ENCODE data around the gene LRRC58.

Gene LRRC58

DNA sequence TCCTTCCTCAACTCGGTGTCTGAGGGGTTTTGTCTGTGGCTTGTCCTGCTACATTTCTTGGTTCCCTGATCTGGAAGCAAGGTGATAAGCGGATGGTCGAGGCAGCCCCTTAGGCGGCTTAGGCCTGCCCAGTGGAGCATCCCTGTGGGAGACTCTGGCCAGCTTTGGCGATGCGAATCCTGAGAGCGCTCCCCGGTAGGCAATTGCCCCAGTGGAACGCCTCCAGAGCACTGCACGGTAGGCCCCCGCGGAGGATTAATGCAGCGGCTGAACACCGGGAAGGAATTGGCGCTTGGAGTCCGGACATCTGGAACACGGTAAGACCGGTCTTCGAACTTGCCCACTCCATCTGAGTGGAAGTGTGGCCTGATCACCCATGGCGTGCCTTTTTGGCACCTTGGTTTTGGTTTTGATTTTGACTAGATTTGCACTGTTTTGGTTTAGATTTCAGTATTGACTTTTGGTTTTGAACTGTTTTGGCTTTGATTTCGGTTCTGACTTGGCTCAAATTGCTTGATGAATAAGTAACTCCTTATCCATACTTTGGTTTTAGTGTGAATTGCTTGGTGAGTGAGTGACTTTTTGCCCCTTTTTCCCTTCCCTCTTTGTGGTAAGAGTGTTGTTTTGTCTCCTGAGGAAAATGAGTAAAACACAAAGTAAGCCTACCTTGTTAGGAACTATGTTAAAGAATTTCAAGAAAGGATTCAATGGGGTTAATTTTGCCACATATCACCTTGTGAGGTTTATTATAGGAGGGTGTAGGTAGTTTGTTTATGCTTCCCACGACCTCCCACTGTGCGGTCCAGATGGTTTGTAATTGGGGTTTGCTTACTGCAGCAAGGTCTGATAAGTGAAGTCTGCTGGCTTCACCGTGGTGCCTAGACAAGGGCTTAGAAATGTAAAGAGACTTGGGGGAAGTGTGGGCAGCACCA is 37.0 kb downstream of the LRRC58 start:
- no peaks in the 10 kb centered on the region for H3K9me3 ChIP-seq (ENCODE audit: insufficient read depth, low read length)
- H2AFZ ChIP-seq (ENCODE audit: low read depth, low read length), result no peak overlapping the region
- H3K79me2 ChIP-seq (ENCODE audit: low read length), result peaks cover 4% of the 10 kb centered on the region; the same call in 1 of the 2 replicates
- H3K36me3 ChIP-seq (replicated peaks; ENCODE audit: low read depth, low read length), result peaks cover 10% of the 10 kb centered on the region
- no peak overlapping the region for H3K4me3 ChIP-seq (ENCODE audit: low read length)
- H3K4me1 ChIP-seq (ENCODE audit: low read length), result no peaks in the 10 kb centered on the region
- no peaks in the 10 kb centered on the region for H4K20me1 ChIP-seq (ENCODE audit: insufficient read depth, low read length)
- TF ChIP-seq EZH2phosphoT487 (IDR thresholded peaks at IDR 0.05; ENCODE audit: low read depth), result no peak
- TF ChIP-seq, protein P1, sequence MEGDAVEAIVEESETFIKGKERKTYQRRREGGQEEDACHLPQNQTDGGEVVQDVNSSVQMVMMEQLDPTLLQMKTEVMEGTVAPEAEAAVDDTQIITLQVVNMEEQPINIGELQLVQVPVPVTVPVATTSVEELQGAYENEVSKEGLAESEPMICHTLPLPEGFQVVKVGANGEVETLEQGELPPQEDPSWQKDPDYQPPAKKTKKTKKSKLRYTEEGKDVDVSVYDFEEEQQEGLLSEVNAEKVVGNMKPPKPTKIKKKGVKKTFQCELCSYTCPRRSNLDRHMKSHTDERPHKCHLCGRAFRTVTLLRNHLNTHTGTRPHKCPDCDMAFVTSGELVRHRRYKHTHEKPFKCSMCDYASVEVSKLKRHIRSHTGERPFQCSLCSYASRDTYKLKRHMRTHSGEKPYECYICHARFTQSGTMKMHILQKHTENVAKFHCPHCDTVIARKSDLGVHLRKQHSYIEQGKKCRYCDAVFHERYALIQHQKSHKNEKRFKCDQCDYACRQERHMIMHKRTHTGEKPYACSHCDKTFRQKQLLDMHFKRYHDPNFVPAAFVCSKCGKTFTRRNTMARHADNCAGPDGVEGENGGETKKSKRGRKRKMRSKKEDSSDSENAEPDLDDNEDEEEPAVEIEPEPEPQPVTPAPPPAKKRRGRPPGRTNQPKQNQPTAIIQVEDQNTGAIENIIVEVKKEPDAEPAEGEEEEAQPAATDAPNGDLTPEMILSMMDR (IDR thresholded peaks at IDR 0.05; ENCODE audit: low read depth, low read length), result no peak
- no peaks in the 10 kb centered on the region for H3K27me3 ChIP-seq (ENCODE audit: low read depth, low read length)
- no peak overlapping the region for H3K27ac ChIP-seq (ENCODE audit: low read length)
- no peak overlapping the region for H3K4me2 ChIP-seq (ENCODE audit: low read length)
- no peak overlapping the region for H3K9ac ChIP-seq (ENCODE audit: low read length)

DNA sequence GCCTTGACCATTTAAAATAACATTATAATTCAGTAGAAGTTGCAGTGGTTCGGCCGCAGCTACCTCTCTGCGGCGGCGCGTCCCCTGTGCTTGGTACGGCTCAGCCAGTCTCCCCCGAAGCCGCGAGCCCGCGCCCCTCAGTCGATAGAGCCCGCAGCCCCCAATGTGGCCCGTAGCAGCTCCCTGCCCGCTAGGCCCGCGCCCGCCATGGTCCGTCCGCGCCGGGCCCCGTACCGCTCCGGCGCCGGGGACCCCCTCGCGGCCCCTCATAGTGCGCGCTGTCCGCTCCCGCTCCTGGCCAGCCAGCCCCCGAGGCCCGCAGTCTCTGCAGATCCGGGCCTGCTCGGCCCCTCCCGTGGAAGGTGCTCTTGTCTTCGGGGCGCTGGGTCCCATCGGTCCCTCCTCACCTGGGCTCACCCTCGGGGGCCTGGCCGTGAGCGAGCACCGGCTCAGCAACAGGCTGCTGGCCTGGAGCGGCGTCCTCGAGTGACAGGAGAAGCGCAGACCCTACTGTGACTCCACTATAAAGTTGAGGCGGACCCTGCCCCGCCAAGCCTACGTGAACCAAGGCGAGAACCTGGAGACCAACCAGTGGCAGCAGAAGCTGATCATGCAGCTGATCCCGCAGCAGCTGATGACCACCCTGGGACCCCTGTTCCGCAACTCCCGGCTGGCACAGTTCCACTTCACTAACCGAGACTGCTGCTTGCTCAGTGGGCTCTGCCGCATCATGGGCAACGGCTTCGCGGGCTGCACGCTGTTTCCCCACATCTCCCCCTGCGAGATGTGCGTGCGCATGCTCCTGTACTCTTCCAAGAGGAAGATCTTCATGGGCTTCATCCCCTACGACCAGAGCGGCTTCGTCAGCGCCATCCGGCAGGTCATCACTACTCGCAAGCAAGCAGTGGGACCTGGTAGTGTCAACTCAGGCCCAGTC is 42.4 kb downstream of the LRRC58 start:
- TF ChIP-seq, protein P1 (IDR thresholded peaks at IDR 0.05; ENCODE audit: low read depth, low read length), result no peak
- TF ChIP-seq EZH2phosphoT487 (IDR thresholded peaks at IDR 0.05; ENCODE audit: low read depth), result no peak
- Histone ChIP-seq H3K4me3 (ENCODE audit: low read length) (no peak overlapping the region), H2AFZ (ENCODE audit: low read depth, low read length) (no peak overlapping the region), H3K79me2 (ENCODE audit: low read length) (no peaks in the 10 kb centered on the region), H3K9me3 (ENCODE audit: insufficient read depth, low read length) (no peaks in the 10 kb centered on the region), H3K4me2 (ENCODE audit: low read length) (no peak overlapping the region), H4K20me1 (ENCODE audit: insufficient read depth, low read length) (no peaks in the 10 kb centered on the region), H3K9ac (ENCODE audit: low read length) (no peak overlapping the region), H3K27me3 (ENCODE audit: low read depth, low read length) (no peaks in the 10 kb centered on the region), H3K4me1 (ENCODE audit: low read length) (no peaks in the 10 kb centered on the region), H3K27ac (ENCODE audit: low read length) (no peak overlapping the region), H3K36me3 (replicated peaks; ENCODE audit: low read depth, low read length) (no peaks in the 10 kb centered on the region)

DNA sequence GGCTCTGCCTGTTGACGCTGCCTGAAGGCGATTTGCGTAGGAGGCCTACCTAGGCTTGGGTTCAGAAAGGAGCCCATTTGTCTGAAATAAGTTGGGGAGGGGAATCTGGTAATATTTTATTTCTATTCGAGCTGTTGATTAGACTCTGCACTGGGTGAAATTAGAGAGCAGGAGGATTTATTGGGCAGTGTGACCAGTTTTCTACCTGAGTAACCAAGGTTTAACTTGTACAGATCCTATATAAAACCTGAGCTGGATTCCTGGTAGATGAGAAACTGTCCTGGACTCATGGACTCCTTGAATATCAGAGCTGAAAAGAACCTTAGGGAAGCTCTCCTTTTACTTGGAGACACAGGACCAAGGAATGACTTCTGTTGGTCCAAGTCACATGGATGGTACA is 44.5 kb downstream of the LRRC58 start:
- H3K9me3 ChIP-seq (ENCODE audit: insufficient read depth, low read length), result no peaks in the 10 kb centered on the region
- H3K4me3 ChIP-seq (ENCODE audit: low read length), result no peak overlapping the region
- no peak overlapping the region for H3K27ac ChIP-seq (ENCODE audit: low read length)
- H3K9ac ChIP-seq (ENCODE audit: low read length), result no peak overlapping the region
- H3K4me1 ChIP-seq (ENCODE audit: low read length), result no peaks in the 10 kb centered on the region
- no peak overlapping the region for H3K4me2 ChIP-seq (ENCODE audit: low read length)
- H4K20me1 ChIP-seq (ENCODE audit: insufficient read depth, low read length), result no peaks in the 10 kb centered on the region
- H3K36me3 ChIP-seq (replicated peaks; ENCODE audit: low read depth, low read length), result no peaks in the 10 kb centered on the region
- no peaks in the 10 kb centered on the region for H3K27me3 ChIP-seq (ENCODE audit: low read depth, low read length)
- H3K79me2 ChIP-seq (ENCODE audit: low read length), result no peaks in the 10 kb centered on the region
- TF ChIP-seq EZH2phosphoT487 (IDR thresholded peaks at IDR 0.05; ENCODE audit: low read depth), result no peak
- TF ChIP-seq, protein P1 (IDR thresholded peaks at IDR 0.05; ENCODE audit: low read depth, low read length), result no peak
- H2AFZ ChIP-seq (ENCODE audit: low read depth, low read length), result no peak overlapping the region

DNA sequence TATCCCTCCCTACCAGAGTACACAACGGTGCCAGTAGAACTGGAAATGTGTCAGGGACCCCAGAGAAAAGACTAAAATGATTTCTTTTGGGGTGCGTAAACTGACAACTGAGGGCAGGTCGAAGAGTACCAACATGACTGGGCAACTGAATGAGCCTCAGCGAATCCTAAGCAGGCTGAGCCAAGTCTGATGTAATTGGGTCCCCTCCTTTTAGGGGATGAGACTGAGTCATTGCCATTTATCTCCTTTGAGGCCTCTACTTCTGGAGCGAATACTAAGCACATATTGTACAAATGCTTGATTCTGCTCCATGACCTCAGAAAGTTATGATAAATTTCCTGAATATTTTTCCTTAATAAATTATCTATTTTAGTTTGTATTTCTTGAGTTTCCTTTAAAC is 46.8 kb downstream of the LRRC58 start:
- no peak overlapping the region for H2AFZ ChIP-seq (ENCODE audit: low read depth, low read length)
- H3K27ac ChIP-seq (ENCODE audit: low read length), result no peak overlapping the region
- no peaks in the 10 kb centered on the region for H4K20me1 ChIP-seq (ENCODE audit: insufficient read depth, low read length)
- H3K9ac ChIP-seq (ENCODE audit: low read length), result no peak overlapping the region
- no peaks in the 10 kb centered on the region for H3K27me3 ChIP-seq (ENCODE audit: low read depth, low read length)
- H3K4me3 ChIP-seq (ENCODE audit: low read length), result no peak overlapping the region
- no peaks in the 10 kb centered on the region for H3K79me2 ChIP-seq (ENCODE audit: low read length)
- H3K4me2 ChIP-seq (ENCODE audit: low read length), result no peak overlapping the region
- H3K9me3 ChIP-seq (ENCODE audit: insufficient read depth, low read length), result no peaks in the 10 kb centered on the region
- no peaks in the 10 kb centered on the region for H3K36me3 ChIP-seq (replicated peaks; ENCODE audit: low read depth, low read length)
- H3K4me1 ChIP-seq (ENCODE audit: low read length), result no peaks in the 10 kb centered on the region
- TF ChIP-seq, protein P1 (IDR thresholded peaks at IDR 0.05; ENCODE audit: low read depth, low read length), result no peak
- no peak for TF ChIP-seq EZH2phosphoT487 (IDR thresholded peaks at IDR 0.05; ENCODE audit: low read depth)

Data from OCI-LY3 (cell line).